ENCODE measurements around the gene DPYD.

DNA sequence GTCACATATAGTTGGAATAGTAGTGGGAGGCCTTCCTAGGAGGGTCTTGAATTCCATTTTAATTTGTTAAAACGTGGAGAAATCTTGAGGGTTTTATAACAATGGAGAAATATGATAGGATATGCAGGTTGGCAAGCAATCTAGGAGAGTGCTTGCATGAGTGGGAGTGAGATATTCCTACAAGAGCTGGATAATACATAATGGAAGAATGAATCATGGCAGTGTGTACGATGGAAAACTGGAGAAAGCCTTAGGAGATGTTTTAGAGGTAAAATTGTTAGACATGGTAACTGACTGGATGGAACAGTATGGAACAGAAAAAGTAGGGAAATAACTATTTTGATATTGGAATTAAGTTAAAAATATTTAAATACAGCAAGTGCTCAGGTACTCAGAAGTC lies 846.9 kb downstream of the DPYD start:
- no peak for TF ChIP-seq CTCF (IDR thresholded peaks at IDR 0.05)
- TF ChIP-seq EP300 (IDR thresholded peaks at IDR 0.05) = no peak
- no peak for TF ChIP-seq POLR2A (IDR thresholded peaks at IDR 0.05)

All from tibial nerve (tissue), 4 donors.